GM23248 (cell line): Measurements from ENCODE around the gene EARS2. TPM values are rescaled to one million over a fixed set of nuclear protein-coding genes. Genes with fewer than 3 reads are reported as not detected.

ENCODE experiments used
- DNase-seq: peaks from one replicate; pipeline ENCODE4 v3.0.0-alpha.2; 2015
- H2AFZ ChIP-seq: fragments of 200-600 bp; sonication (generic); 2 replicates; pipeline ENCODE4 v1.6.1; 2016; ENCODE audit warnings: antibody characterized with exemption
- H3F3A ChIP-seq: fragments of 200-600 bp; sonication (generic); 2 replicates; pipeline ENCODE4 v1.6.1; 2016; ENCODE audit warnings: mild to moderate bottlenecking, antibody characterized with exemption, mixed run types; ENCODE audit not compliant: insufficient read depth
- H3K27ac ChIP-seq: fragments of 200-600 bp; sonication (generic); 2 replicates; pipeline ENCODE4 v1.5.1; 2016; ENCODE audit warnings: mild to moderate bottlenecking
- H3K27me3 ChIP-seq: fragments of 200-600 bp; sonication (generic); replicated peaks from 2 replicates; pipeline ENCODE4 v1.6.1; 2016; ENCODE audit warnings: mild to moderate bottlenecking; ENCODE audit not compliant: insufficient read depth
- H3K36me3 ChIP-seq: fragments of 200-600 bp; sonication (generic); 2 replicates; pipeline ENCODE4 v1.6.1; 2016; ENCODE audit warnings: low read depth, mild to moderate bottlenecking
- H3K4me1 ChIP-seq: fragments of 200-600 bp; sonication (generic); 2 replicates; pipeline ENCODE4 v1.6.1; 2016; ENCODE audit warnings: mild to moderate bottlenecking; ENCODE audit not compliant: insufficient read depth
- H3K4me2 ChIP-seq: fragments of 200-600 bp; sonication (generic); one replicate; pipeline ENCODE4 v1.6.1; 2016; ENCODE audit warnings: mild to moderate bottlenecking; ENCODE audit not compliant: unreplicated experiment
- H3K4me3 ChIP-seq: fragments of 200-600 bp; sonication (generic); 2 replicates; pipeline ENCODE4 v1.5.1; 2016; ENCODE audit warnings: mild to moderate bottlenecking
- H3K79me2 ChIP-seq: fragments of 200-600 bp; sonication (generic); 2 replicates; pipeline ENCODE4 v1.6.1; 2016; ENCODE audit warnings: mild to moderate bottlenecking; ENCODE audit not compliant: insufficient read depth
- H3K9ac ChIP-seq: fragments of 200-600 bp; sonication (generic); 2 replicates; pipeline ENCODE4 v1.6.1; 2016; ENCODE audit warnings: mild to moderate bottlenecking
- H3K9me2 ChIP-seq: fragments of 200-600 bp; sonication (generic); 2 replicates; pipeline ENCODE4 v1.6.1; 2016; ENCODE audit warnings: mixed run types, mild to moderate bottlenecking, moderate library complexity; ENCODE audit not compliant: insufficient read depth
- H3K9me3 ChIP-seq: fragments of 200-600 bp; sonication (generic); one replicate; pipeline ENCODE4 v1.6.1; 2017; ENCODE audit warnings: low read depth
- H4K20me1 ChIP-seq: fragments of 200-600 bp; sonication (generic); 2 replicates; pipeline ENCODE4 v1.6.0; 2016; ENCODE audit not compliant: insufficient read depth
- EZH2 ChIP-seq: fragments of 200-600 bp; sonication (generic); IDR thresholded peaks from 2 replicates; pipeline ENCODE4 v1.6.1; 2018; ENCODE audit warnings: antibody characterized with exemption, mild to moderate bottlenecking; ENCODE audit not compliant: insufficient read depth, poor library complexity, severe bottlenecking
- EZH2phosphoT487 ChIP-seq: fragments of 200-600 bp; sonication (generic); IDR thresholded peaks from 2 replicates; pipeline ENCODE4 v1.6.1; 2018; ENCODE audit warnings: antibody characterized with exemption, moderate library complexity, mild to moderate bottlenecking, low read depth; ENCODE audit not compliant: insufficient read depth
- WGBS, 2 experiments: methylation state at CpG; one replicate each; pipeline ENCODE4 v1.1.6; 2015 to 2017; ENCODE audit warnings: low lambda C conversion rate in 2 of 2, low coverage in 1 of 2; ENCODE audit errors: missing lambda C conversion rate in 2 of 2; 5-methylcytosine and 5-hydroxymethylcytosine counted together
- in situ Hi-C: fragments of 300-500 bp; cut with MboI; formaldehyde crosslinking; loops from 2 replicates; pipeline ENCODE4 v1.15.0; 2020
- polyA plus RNA-seq: library from polyadenylated mRNA; unstranded; fragments of >200 nt; fragmentation: Nextera tagmentation; extraction: Ambion mirVana; gene quantifications from 2 replicates; pipeline ENCODE4 v1.2.1, GENCODE V29; 2016
- total RNA-seq: library from RNA; depleted of rRNA; stranded (reverse); fragments of >200 nt; shearing (Covaris generic); gene quantifications from 2 replicates; pipeline ENCODE4 v1.2.3, GENCODE V29; 2014

Gene EARS2
- total and polyA plus RNA-seq, 2 experiments from 2014 or later, result 15.6 to 27.1 TPM

DNA sequence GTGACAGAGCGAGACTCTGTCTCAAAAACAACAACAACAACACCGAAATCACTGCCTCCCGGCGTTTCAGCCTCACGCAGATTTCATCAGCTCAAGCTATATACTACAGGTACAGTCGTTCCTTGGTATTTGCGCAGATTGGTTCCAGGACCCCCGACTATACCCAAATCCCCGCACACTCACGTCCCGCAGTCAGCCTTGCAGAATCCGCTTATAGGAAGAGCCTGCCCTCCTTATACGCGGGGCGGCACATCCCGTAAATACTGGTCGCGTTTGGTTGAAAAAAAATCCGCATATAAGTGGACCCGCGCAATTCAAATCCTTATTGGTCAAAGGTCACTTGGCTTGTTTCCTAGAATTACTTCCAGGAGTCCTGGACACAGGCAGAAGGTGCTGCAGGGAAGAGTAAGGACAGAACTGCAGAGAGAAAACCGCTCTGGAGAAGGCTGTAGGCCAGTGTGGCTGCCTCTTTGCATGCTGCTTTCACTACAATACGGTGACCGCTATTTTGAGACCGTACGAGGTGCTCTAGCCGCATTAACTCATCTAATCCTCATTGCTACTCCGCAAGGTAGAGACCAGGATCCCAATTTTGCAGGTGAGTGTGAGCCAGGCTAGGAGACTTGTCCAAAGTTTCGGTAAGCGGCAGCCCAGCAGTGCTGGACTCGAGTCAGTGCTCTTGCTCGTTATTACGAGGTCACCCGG, 38.2 kb upstream of the EARS2 start:
- Histone ChIP-seq H3K4me2 (peak overlapping the region; percentile 96), H3K4me3 (peak overlapping the region; percentile 88), H3K27me3 (no peaks in the 10 kb centered on the region), H3K4me1 (peaks cover 8% of the 10 kb centered on the region), H3F3A (no peaks in the 10 kb centered on the region), H3K36me3 (peaks cover 6% of the 10 kb centered on the region; the same call in 1 of the 2 replicates), H2AFZ (peak overlapping the region; percentile 92), H4K20me1 (no peaks in the 10 kb centered on the region), H3K79me2 (peaks cover 57% of the 10 kb centered on the region), H3K9me2 (no peaks in the 10 kb centered on the region), H3K27ac (peak overlapping the region; percentile 53), H3K9me3 (no peaks in the 10 kb centered on the region), H3K9ac (peak overlapping the region; percentile 93)
- TF ChIP-seq EZH2 (no peak), EZH2phosphoT487 (no peak)
- in situ Hi-C loops, result no loop called here
- peak; percentile 50 for DNase-seq
- WGBS, 2 experiments, result 13 to 16% methylated on average over 34 of the region's 34 CpGs

DNA sequence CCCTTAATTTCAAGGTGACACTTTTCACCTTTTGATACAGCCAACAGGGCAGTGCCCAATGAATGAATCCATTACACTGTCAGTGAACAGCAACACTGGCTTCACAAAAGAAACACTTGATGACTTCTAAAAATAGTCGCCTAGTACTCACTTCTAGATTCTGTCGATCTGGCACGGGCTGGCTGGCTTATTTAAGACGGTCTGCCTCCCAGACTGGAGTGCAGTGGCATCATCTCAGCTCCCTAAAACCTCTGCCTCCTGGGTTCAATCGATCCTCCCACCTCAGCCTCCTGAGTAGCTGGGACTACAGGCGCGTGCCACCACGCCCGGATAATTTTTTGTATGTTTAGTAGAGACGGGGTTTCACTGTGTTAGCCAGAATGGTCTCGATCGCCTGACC, 37.0 kb upstream of the EARS2 start:
- no peak for TF ChIP-seq EZH2
- H4K20me1 ChIP-seq, result no peaks in the 10 kb centered on the region
- H3K9me3 ChIP-seq, result no peaks in the 10 kb centered on the region
- 93 to 96% methylated on average over 12 of the region's 12 CpGs for WGBS, 2 experiments
- H3K79me2 ChIP-seq, result peaks cover 69% of the 10 kb centered on the region
- no peak overlapping the region for H3K27ac ChIP-seq
- no peak overlapping the region for H3K9ac ChIP-seq
- in situ Hi-C loops, result no loop called here
- H3K4me3 ChIP-seq, result peak overlapping the region; percentile 88; the same call in 1 of the 2 replicates
- H3K4me2 ChIP-seq, result peak overlapping the region; percentile 96
- peaks cover 8% of the 10 kb centered on the region for H3K4me1 ChIP-seq
- no peak for DNase-seq
- peaks cover 14% of the 10 kb centered on the region; the same call in 1 of the 2 replicates for H3K36me3 ChIP-seq
- no peaks in the 10 kb centered on the region for H3F3A ChIP-seq
- H3K9me2 ChIP-seq, result no peaks in the 10 kb centered on the region
- no peak overlapping the region for H2AFZ ChIP-seq
- H3K27me3 ChIP-seq, result no peaks in the 10 kb centered on the region

DNA sequence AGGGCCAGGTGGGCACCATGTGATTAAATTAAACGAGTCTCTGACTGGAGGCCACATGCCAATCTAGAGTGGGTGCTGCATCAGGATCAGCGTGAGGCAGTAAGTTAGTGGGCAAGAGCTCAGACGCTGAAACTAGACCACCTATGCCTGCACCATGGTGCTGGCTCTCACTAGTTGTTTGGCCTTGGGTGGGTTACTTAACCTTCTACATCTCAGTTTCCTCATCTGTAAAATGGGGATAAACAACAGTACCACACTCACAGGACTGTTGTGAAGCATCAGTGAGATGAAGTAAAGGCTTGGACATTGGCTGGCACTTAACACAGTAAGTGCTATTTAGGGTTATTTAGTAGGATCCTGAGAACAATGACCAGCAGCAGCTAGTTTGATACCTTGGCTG, 33.0 kb upstream of the EARS2 start:
- TF ChIP-seq EZH2, result no peak
- TF ChIP-seq EZH2phosphoT487, result no peak
- Histone ChIP-seq H3K4me3 (no peak overlapping the region), H3F3A (0 out of 2 replicates have a peak, but pooled peaks cover 6% of the 10 kb centered on the region), H3K9ac (no peak overlapping the region), H3K4me2 (no peak overlapping the region), H4K20me1 (no peaks in the 10 kb centered on the region; the same call in 1 of the 2 replicates), H3K27ac (no peak overlapping the region), H2AFZ (no peak overlapping the region), H3K9me2 (no peaks in the 10 kb centered on the region), H3K79me2 (peaks cover 96% of the 10 kb centered on the region), H3K9me3 (no peaks in the 10 kb centered on the region), H3K36me3 (peaks cover 15% of the 10 kb centered on the region; the same call in 1 of the 2 replicates), H3K27me3 (no peaks in the 10 kb centered on the region), H3K4me1 (peaks cover 24% of the 10 kb centered on the region)
- 98% methylated on average over 3 of the region's 3 CpGs for WGBS, 2 experiments
- in situ Hi-C loops, result no loop called here
- DNase-seq, result no peak

DNA sequence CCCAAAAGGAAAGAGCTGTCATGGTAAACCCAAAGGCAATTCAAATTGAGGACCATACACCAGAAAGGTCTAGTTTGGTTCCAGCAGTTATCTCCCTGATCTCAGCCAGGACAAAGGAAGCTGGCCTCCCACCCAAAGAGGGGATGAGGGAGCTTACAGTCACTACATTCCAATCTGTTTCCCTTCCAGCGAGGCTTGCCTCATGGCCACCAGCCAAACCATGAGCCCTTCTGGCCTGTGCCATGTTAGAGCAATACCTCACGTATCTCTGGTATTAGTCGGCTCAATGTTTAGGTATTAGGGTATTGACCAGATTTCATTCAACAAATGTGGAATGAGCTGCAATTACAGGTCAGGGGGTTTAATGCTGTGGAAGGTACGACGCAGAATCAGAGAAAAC, 30.6 kb upstream of the EARS2 start:
- no peak overlapping the region for H3K4me3 ChIP-seq

More for the DNA sequence above, 30.6 kb upstream of the EARS2 start:
- in situ Hi-C loops, result no loop called here
- WGBS, 2 experiments, result 43 to 53% methylated on average over 5 of the region's 5 CpGs
- peaks cover 20% of the 10 kb centered on the region; the same call in 1 of the 2 replicates for H3K36me3 ChIP-seq
- H3K79me2 ChIP-seq, result peaks cover 71% of the 10 kb centered on the region
- no peak overlapping the region for H3K9ac ChIP-seq
- H3K9me3 ChIP-seq, result no peaks in the 10 kb centered on the region
- no peaks in the 10 kb centered on the region for H3K27me3 ChIP-seq
- peaks cover 17% of the 10 kb centered on the region for H3K4me1 ChIP-seq
- peak; percentile 85 for DNase-seq
- peak overlapping the region; percentile 16 for H3K4me2 ChIP-seq
- H3K9me2 ChIP-seq, result no peaks in the 10 kb centered on the region
- H4K20me1 ChIP-seq, result no peaks in the 10 kb centered on the region; the same call in 1 of the 2 replicates
- H3F3A ChIP-seq, result 0 out of 2 replicates have a peak, but pooled peaks cover 6% of the 10 kb centered on the region
- TF ChIP-seq EZH2, result no peak
- no peak for TF ChIP-seq EZH2phosphoT487
- no peak overlapping the region for H2AFZ ChIP-seq
- peak overlapping the region; percentile 58 for H3K27ac ChIP-seq
